ENCODE data around the gene NADK2.

DNA sequence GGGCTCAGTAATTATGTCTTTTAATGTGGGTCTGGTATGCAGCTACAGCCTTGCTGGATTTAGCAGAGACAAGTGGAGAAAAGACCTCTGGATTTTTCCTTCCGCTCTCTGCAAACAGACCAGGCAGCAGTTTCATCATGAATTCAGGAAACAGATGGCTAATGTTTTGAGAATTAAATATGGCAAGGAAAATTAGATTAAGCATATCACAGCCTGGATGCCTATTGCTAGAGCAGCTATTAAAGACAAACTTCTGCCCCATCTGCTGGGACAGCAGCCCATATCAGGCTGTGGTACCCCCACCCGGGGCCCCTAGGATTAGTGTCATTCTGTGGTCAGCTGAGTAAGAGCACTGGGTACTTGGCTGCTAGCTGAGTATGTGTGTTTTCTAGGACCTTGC is 83.6 kb downstream of the NADK2 start:
- TF ChIP-seq, protein P1, sequence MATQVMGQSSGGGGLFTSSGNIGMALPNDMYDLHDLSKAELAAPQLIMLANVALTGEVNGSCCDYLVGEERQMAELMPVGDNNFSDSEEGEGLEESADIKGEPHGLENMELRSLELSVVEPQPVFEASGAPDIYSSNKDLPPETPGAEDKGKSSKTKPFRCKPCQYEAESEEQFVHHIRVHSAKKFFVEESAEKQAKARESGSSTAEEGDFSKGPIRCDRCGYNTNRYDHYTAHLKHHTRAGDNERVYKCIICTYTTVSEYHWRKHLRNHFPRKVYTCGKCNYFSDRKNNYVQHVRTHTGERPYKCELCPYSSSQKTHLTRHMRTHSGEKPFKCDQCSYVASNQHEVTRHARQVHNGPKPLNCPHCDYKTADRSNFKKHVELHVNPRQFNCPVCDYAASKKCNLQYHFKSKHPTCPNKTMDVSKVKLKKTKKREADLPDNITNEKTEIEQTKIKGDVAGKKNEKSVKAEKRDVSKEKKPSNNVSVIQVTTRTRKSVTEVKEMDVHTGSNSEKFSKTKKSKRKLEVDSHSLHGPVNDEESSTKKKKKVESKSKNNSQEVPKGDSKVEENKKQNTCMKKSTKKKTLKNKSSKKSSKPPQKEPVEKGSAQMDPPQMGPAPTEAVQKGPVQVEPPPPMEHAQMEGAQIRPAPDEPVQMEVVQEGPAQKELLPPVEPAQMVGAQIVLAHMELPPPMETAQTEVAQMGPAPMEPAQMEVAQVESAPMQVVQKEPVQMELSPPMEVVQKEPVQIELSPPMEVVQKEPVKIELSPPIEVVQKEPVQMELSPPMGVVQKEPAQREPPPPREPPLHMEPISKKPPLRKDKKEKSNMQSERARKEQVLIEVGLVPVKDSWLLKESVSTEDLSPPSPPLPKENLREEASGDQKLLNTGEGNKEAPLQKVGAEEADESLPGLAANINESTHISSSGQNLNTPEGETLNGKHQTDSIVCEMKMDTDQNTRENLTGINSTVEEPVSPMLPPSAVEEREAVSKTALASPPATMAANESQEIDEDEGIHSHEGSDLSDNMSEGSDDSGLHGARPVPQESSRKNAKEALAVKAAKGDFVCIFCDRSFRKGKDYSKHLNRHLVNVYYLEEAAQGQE (IDR thresholded peaks at IDR 0.05; ENCODE audit: low read depth, low read length) = no peak
- TF ChIP-seq ZNF274 (IDR thresholded peaks at IDR 0.05; ENCODE audit: insufficient read depth, insufficient read length) = no peak
- no peak for TF ChIP-seq CHD1 (IDR thresholded peaks at IDR 0.05; ENCODE audit: low read depth, low read length)
- TF ChIP-seq, protein P2, sequence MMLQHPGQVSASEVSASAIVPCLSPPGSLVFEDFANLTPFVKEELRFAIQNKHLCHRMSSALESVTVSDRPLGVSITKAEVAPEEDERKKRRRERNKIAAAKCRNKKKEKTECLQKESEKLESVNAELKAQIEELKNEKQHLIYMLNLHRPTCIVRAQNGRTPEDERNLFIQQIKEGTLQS (IDR thresholded peaks at IDR 0.05; ENCODE audit: borderline replicate concordance, extremely low read depth, low read depth, low read length) = no peak
- TF ChIP-seq, protein P3, sequence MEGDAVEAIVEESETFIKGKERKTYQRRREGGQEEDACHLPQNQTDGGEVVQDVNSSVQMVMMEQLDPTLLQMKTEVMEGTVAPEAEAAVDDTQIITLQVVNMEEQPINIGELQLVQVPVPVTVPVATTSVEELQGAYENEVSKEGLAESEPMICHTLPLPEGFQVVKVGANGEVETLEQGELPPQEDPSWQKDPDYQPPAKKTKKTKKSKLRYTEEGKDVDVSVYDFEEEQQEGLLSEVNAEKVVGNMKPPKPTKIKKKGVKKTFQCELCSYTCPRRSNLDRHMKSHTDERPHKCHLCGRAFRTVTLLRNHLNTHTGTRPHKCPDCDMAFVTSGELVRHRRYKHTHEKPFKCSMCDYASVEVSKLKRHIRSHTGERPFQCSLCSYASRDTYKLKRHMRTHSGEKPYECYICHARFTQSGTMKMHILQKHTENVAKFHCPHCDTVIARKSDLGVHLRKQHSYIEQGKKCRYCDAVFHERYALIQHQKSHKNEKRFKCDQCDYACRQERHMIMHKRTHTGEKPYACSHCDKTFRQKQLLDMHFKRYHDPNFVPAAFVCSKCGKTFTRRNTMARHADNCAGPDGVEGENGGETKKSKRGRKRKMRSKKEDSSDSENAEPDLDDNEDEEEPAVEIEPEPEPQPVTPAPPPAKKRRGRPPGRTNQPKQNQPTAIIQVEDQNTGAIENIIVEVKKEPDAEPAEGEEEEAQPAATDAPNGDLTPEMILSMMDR (IDR thresholded peaks at IDR 0.05 in 2 of 3, conservative IDR thresholded peaks at IDR 0.05 in 1 of 3; ENCODE audit: control insufficient read depth in 2 of 3, extremely low read depth in 1 of 3, insufficient read depth in 1 of 3, low read depth in 3 of 3, low read length in 3 of 3) = no peak
